Measurements from ENCODE around the gene TFAM.
"Not testable (repeated sequence)": the region's sequence is repeated elsewhere in the genome, so short reads cannot be mapped to it uniquely, and the experiment has no call there.

Gene TFAM

GRCh38 chr10:58409956-58410610 is 24.9 kb downstream of the TFAM start:
- no peak for DNase-seq (ENCODE audit: low read depth)
- H3K4me3 ChIP-seq (ENCODE audit: low read depth, low read length), result no peak overlapping the region
- TF ChIP-seq CTCF (IDR thresholded peaks at IDR 0.05; ENCODE audit: low read depth, low read length, missing control alignments), result no peak

GRCh38 chr10:58412502-58412961 is 27.3 kb downstream of the TFAM start:
- TF ChIP-seq CTCF (IDR thresholded peaks at IDR 0.05; ENCODE audit: low read depth, low read length, missing control alignments), result no peak
- DNase-seq (ENCODE audit: low read depth), result no peak
- H3K4me3 ChIP-seq (ENCODE audit: low read depth, low read length), result no peak overlapping the region

GRCh38 chr10:58414270-58415041 is 29.2 kb downstream of the TFAM start:
- no peak overlapping the region for H3K4me3 ChIP-seq (ENCODE audit: low read depth, low read length)
- TF ChIP-seq CTCF (IDR thresholded peaks at IDR 0.05; ENCODE audit: low read depth, low read length, missing control alignments), result no peak
- DNase-seq (ENCODE audit: low read depth), result no peak

- DNase-seq (ENCODE audit: low read depth), result no peak
- H3K4me3 ChIP-seq (ENCODE audit: low read depth, low read length), result no peak overlapping the region
- TF ChIP-seq CTCF (IDR thresholded peaks at IDR 0.05; ENCODE audit: low read depth, low read length, missing control alignments), result no peak
Measured at GRCh38 chr10:58415757-58416156, 30.5 kb downstream of the TFAM start.

- DNase-seq (ENCODE audit: low read depth); H3K4me3 ChIP-seq (ENCODE audit: low read depth, low read length): not testable (repeated sequence)
Measured at GRCh38 chr10:58417902-58418301, 32.7 kb downstream of the TFAM start.

- DNase-seq (ENCODE audit: low read depth), result no peak
- TF ChIP-seq CTCF (IDR thresholded peaks at IDR 0.05; ENCODE audit: low read depth, low read length, missing control alignments), result no peak
- H3K4me3 ChIP-seq (ENCODE audit: low read depth, low read length), result no peak overlapping the region
Measured at GRCh38 chr10:58424176-58424575, 39.0 kb downstream of the TFAM start.

GRCh38 chr10:58428436-58428835 is 43.2 kb downstream of the TFAM start:
- DNase-seq (ENCODE audit: low read depth); H3K4me3 ChIP-seq (ENCODE audit: low read depth, low read length): not testable (repeated sequence)

- H3K4me3 ChIP-seq (ENCODE audit: low read depth, low read length), result no peak overlapping the region
- no peak for DNase-seq (ENCODE audit: low read depth)
- no peak for TF ChIP-seq CTCF (IDR thresholded peaks at IDR 0.05; ENCODE audit: low read depth, low read length, missing control alignments)
Measured at GRCh38 chr10:58431903-58432302, 46.7 kb downstream of the TFAM start.

Data from GM12864 (cell line).